ENCODE results near the gene TGFB2. TPM values are rescaled to one million over a fixed set of nuclear protein-coding genes. Genes with fewer than 3 reads are reported as not detected.

The TGFB2 gene
- total RNA-seq (31.5 and 43.5 TPM in 2 replicates), polyA plus RNA-seq (21.2 TPM in 2 replicates), polyA minus RNA-seq (62.2 and 63.2 TPM in 2 replicates), Bru-seq, nascent RNA (percentile 88 among the genes with signal in this experiment), BruChase-seq, experiment 1, labeled RNA remaining after a 6-hour chase (percentile 85 among the genes with signal in this experiment), BruChase-seq, experiment 2, labeled RNA remaining after a 2-hour chase (percentile 74 among the genes with signal in this experiment)
- 19.7 and 27.7 TPM in 2 replicates for polyA plus RNA-seq (2011; cell fraction: cytosol; rRNA removed)
- 30.8 and 39.2 TPM in 2 replicates for polyA plus RNA-seq (2011; cell fraction: nucleus; rRNA removed)
- polyA plus RNA-seq (2012) = 56.7 and 63.7 TPM in 2 replicates
- not detected for polyA minus RNA-seq (2011; cell fraction: cytosol; rRNA and poly(A)+ RNA removed)
- polyA minus RNA-seq (2011; cell fraction: nucleus; rRNA and poly(A)+ RNA removed) = 60.3 and 100 TPM in 2 replicates
- long read RNA-seq, full-length matches to known transcripts = 25 of 31 reads
- long read RNA-seq, partial matches to known transcripts = 0 of 31 reads
- long read RNA-seq, other reads (novel, unspliced or antisense) = 6 of 31 reads

- TSS peak; percentile 28 for BruUV-seq (replicated peaks)
- Histone ChIP-seq H3K4me3 (replicated peaks in 1 of 3; ENCODE audit: insufficient read depth in 1 of 3, low read depth in 1 of 3, low read length in 3 of 3) (peak within 1 kb of the TSS; percentile 86 to 95 (median 88)), H3K79me2 (ENCODE audit: control insufficient read depth, insufficient read depth, low read length) (no peaks in the 10 kb centered on the region), H3K9me1 (replicated peaks; ENCODE audit: control insufficient read depth, extremely low read depth, insufficient read depth, low read length) (no peaks in the 10 kb centered on the region), H3K4me1 (ENCODE audit: control insufficient read depth, extremely low read depth, insufficient read depth, low read length) (peaks cover 24% of the 10 kb centered on the region), H3K4me2 (ENCODE audit: insufficient read depth, low read length) (peak within 1 kb of the TSS; percentile 98), H3K9ac (replicated peaks; ENCODE audit: extremely low read depth, insufficient read depth, low read length) (peak within 1 kb of the TSS; percentile 96), H2AFZ (ENCODE audit: low read depth, low read length) (peak within 1 kb of the TSS; percentile 41), H3K9me3 (replicated peaks; ENCODE audit: control insufficient read depth, insufficient read depth, low read length) (no peaks in the 10 kb centered on the region), H4K20me1 (replicated peaks; ENCODE audit: control insufficient read depth, extremely low read depth, insufficient read depth, low read length) (no peaks in the 10 kb centered on the region), H3K27ac (ENCODE audit: insufficient read depth, low read depth, low read length) (peak within 1 kb of the TSS; percentile 85), H3K36me3 (ENCODE audit: control insufficient read depth in 2 of 2, extremely low read depth in 1 of 2, insufficient read depth in 2 of 2, low read length in 2 of 2) (no peaks in the 10 kb centered on the region), H3K27me3 (ENCODE audit: control insufficient read depth in 2 of 2, insufficient read depth in 2 of 2, low read length in 2 of 2) (no peaks in the 10 kb centered on the region)
- dilution Hi-C loops (cut with MboI; ENCODE audit: extremely low pct_ligation_motif_present, low sequenced_read_pairs) = no loop called here
- ChIA-PET POLR2A (interaction anchor here (1.2 kb wide), 1 partner anchor 154 kb away, joined by 3 read pairs; no protein-coding TSS in a partner anchor), CTCF (interaction anchor here (0.6 to 9.8 kb wide), 17 partner anchors 9 to 1316 kb away, joined by 3 to 161 read pairs (median 4); no protein-coding TSS in a partner anchor)
- FAIRE-seq (peak; percentile 90), DNase-seq (ENCODE audit: low read depth, low spot score) (peak; percentile 93)
- intact Hi-C loops (cut with micrococcal nuclease) = loop anchor here (1.0 to 5.0 kb wide), 8 partner anchors 32 to 982 kb away; no protein-coding TSS in a partner anchor
- TF ChIP-seq GATA2 (IDR thresholded peaks at IDR 0.05; ENCODE audit: insufficient read depth, insufficient read length, low read depth, low read length) (peak; percentile 74), POLR2A (IDR thresholded peaks at IDR 0.05; ENCODE audit: low read depth, low read length) (peak; percentile 82), JUN (IDR thresholded peaks at IDR 0.05; ENCODE audit: borderline replicate concordance, insufficient read depth, insufficient read length, low read depth) (no peak), POLR2AphosphoS5 (IDR thresholded peaks at IDR 0.05; ENCODE audit: insufficient read depth, low read depth, low read length) (peak; percentile 54), EZH2 (IDR thresholded peaks at IDR 0.05; ENCODE audit: borderline replicate concordance, low read depth, low read length, severe bottlenecking) (no peak), MYC (IDR thresholded peaks at IDR 0.05; ENCODE audit: low read depth, low read length) (no peak)
- TF ChIP-seq, protein P1, sequence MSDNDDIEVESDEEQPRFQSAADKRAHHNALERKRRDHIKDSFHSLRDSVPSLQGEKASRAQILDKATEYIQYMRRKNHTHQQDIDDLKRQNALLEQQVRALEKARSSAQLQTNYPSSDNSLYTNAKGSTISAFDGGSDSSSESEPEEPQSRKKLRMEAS (IDR thresholded peaks at IDR 0.05; ENCODE audit: insufficient read depth, insufficient read length) = peak; percentile 90
Observed at GRCh38 chr1:218344814-218345672, at the start of gene TGFB2. TSS of gene TGFB2 (plus strand) at chr1:218345336. CDS start at chr1:218346702, 1,366 bp downstream.
